Endodermal cell (in vitro differentiated cells): ENCODE results near the gene CASZ1. TPM values are rescaled to one million over a fixed set of nuclear protein-coding genes. Genes with fewer than 3 reads are reported as not detected.

ENCODE experiments used
- DNase-seq: peaks from one replicate; pipeline ENCODE4 v3.0.0-alpha.2; 2017
- H3K27ac ChIP-seq: 2 replicates; pipeline ENCODE4 v1.5.1; 2013; ENCODE audit warnings: mild to moderate bottlenecking, low read depth, low read length, moderate library complexity
- H3K27me3 ChIP-seq: 2 replicates; pipeline ENCODE4 v1.6.1; 2013; ENCODE audit warnings: mild to moderate bottlenecking, low read length, moderate library complexity; ENCODE audit not compliant: insufficient read depth, control insufficient read depth, poor library complexity, severe bottlenecking
- H3K36me3 ChIP-seq: 2 replicates; pipeline ENCODE4 v1.7.0; 2013; ENCODE audit warnings: mild to moderate bottlenecking, low read length, moderate library complexity; ENCODE audit not compliant: control insufficient read depth, insufficient read depth
- H3K4me1 ChIP-seq: one replicate; pipeline ENCODE4 v1.7.0; 2013; ENCODE audit warnings: low read length; ENCODE audit not compliant: control insufficient read depth, insufficient read depth
- H3K4me3 ChIP-seq: 2 replicates; pipeline ENCODE4 v1.5.1; 2013; ENCODE audit warnings: mild to moderate bottlenecking, low read length, moderate library complexity
- H3K9ac ChIP-seq: 2 replicates; pipeline ENCODE4 v1.6.1; 2013; ENCODE audit warnings: mild to moderate bottlenecking, low read length, moderate library complexity; ENCODE audit not compliant: poor library complexity, severe bottlenecking; ENCODE audit errors: extremely low read depth
- H3K9me3 ChIP-seq: 2 replicates; pipeline ENCODE4 v1.6.1; 2013; ENCODE audit warnings: mild to moderate bottlenecking, low read length, moderate library complexity; ENCODE audit not compliant: control insufficient read depth
- H3K27ac Mint-ChIP-seq: 2 replicates; pipeline ENCODE4 v1.8.0; 2020; ENCODE audit warnings: mixed read lengths
- H3K27me3 Mint-ChIP-seq: 2 replicates; pipeline ENCODE4 v1.8.0; 2021; ENCODE audit warnings: mild to moderate bottlenecking, mixed read lengths; ENCODE audit not compliant: insufficient read depth
- H3K36me3 Mint-ChIP-seq: 2 replicates; pipeline ENCODE4 v1.8.0; 2020; ENCODE audit warnings: low read depth, mixed read lengths
- H3K4me1 Mint-ChIP-seq: 2 replicates; pipeline ENCODE4 v1.8.0; 2020; ENCODE audit warnings: mixed read lengths
- H3K4me3 Mint-ChIP-seq: 2 replicates; pipeline ENCODE4 v1.8.0; 2020; ENCODE audit warnings: mild to moderate bottlenecking, moderate library complexity, mixed read lengths
- H3K9me3 Mint-ChIP-seq: 2 replicates; pipeline ENCODE4 v1.8.0; 2020; ENCODE audit warnings: mild to moderate bottlenecking, mixed read lengths
- WGBS, 2 experiments: methylation state at CpG; one replicate each; pipeline versions ENCODE4 v1.1.5 to v1.1.7; 2013; ENCODE audit warnings: missing lambda C conversion rate in 2 of 2, mixed read lengths in 1 of 2; ENCODE audit not compliant: insufficient coverage in 1 of 2, insufficient read length in 1 of 2; 5-methylcytosine and 5-hydroxymethylcytosine counted together
- total RNA-seq, 2 donors: library from RNA; stranded (reverse); fragmentation: NEBNext Ultra II Directional in 1 of 2; extraction: Animal tissue kit (Norgen Biotek cat#: 25700) in 1 of 2; gene quantifications; 2 replicates in 1 of 2; 3 replicates in 1 of 2; pipeline ENCODE4 v1.2.1, GENCODE V29; 2021
- TF ChIP-seq, protein P1 (sequence below): fragments of 200-600 bp; sonication (generic); conservative IDR thresholded peaks from 2 replicates; pipeline ENCODE4 v1.5.0; 2021; ENCODE audit warnings: antibody characterized with exemption, mild to moderate bottlenecking

Gene CASZ1
- total RNA-seq, 2 donors from 2014 or later: 3.5 to 5.9 TPM

DNA sequence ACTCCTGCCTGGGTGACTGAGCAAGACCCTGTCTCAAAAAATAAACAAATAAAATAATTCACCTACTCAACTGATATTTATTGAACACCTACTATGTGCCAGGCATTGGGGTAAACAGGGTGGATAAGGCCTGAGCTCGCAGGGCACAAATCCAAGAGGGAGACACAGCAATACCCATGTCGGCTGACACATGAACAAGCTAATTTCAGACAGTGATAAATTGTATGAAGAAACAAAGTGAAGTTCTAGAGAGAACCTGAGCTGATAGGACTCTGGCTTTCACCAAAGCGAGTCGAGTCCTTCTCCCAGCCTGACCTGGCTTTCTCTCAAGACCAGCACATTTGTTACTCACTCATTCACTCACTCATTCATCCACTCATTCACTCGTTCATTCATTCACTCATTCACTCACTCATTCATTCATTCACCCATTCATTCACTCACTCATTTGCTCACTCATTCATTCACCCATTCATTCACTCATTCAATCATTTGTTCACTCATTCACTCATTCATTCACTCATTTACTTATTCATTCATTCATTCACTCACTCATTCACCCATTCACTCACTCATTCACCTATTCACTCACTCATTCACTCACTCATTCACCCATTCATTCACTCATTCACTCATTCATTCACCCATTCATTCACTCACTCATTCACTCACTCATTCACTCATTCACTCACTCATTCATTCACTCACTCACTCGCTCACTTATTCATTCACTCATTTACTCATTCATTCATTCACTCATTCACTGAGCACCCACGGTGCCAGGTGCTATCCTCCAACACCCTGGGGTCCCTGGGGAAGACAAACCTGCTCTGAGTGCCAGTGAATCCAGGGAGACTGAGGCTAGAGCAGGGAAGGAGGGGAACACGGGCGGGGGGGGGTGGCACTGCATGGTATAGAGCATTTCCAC lies 37.4 kb upstream of the CASZ1 start:
- Mint-ChIP-seq H3K27ac (no peak overlapping the region), H3K4me3 (no peak overlapping the region), H3K27me3 (peaks cover 11% of the 10 kb centered on the region), H3K9me3 (no peaks in the 10 kb centered on the region), H3K4me1 (no peaks in the 10 kb centered on the region), H3K36me3 (no peaks in the 10 kb centered on the region)
- no peak overlapping the region for H3K27ac ChIP-seq
- no peak overlapping the region for H3K4me3 ChIP-seq
- H3K4me1 ChIP-seq: no peaks in the 10 kb centered on the region
- H3K27me3 ChIP-seq: no peaks in the 10 kb centered on the region
- no peaks in the 10 kb centered on the region for H3K9me3 ChIP-seq
- WGBS, 2 experiments: 80 to 81% methylated on average over 5 to 9 of the region's 9 CpGs
- TF ChIP-seq, protein P1, sequence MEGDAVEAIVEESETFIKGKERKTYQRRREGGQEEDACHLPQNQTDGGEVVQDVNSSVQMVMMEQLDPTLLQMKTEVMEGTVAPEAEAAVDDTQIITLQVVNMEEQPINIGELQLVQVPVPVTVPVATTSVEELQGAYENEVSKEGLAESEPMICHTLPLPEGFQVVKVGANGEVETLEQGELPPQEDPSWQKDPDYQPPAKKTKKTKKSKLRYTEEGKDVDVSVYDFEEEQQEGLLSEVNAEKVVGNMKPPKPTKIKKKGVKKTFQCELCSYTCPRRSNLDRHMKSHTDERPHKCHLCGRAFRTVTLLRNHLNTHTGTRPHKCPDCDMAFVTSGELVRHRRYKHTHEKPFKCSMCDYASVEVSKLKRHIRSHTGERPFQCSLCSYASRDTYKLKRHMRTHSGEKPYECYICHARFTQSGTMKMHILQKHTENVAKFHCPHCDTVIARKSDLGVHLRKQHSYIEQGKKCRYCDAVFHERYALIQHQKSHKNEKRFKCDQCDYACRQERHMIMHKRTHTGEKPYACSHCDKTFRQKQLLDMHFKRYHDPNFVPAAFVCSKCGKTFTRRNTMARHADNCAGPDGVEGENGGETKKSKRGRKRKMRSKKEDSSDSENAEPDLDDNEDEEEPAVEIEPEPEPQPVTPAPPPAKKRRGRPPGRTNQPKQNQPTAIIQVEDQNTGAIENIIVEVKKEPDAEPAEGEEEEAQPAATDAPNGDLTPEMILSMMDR: no peak
- no peaks in the 10 kb centered on the region for H3K36me3 ChIP-seq
- H3K9ac ChIP-seq: no peak overlapping the region
- DNase-seq: no peak

DNA sequence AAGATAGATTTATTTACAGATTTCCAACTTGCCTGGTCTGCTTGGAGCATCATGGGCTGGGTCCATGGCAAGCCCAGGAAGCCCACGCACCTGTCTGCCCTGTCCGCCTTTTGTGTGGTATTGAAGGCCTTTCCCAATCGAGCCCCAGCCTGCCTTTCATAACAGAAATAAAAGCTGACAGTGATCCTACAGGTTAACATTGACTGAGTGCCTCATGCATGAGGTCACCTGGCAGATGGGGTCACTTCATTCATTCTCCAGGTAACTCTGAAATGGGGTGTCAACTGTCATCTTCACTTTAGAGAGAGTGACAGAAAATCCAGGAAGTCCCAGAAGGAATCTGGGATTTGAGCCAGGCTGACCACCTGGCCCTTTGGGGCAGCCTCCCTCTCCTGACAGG lies 36.3 kb upstream of the CASZ1 start:
- Histone ChIP-seq H3K9me3 (no peaks in the 10 kb centered on the region), H3K4me1 (no peaks in the 10 kb centered on the region), H3K27me3 (no peaks in the 10 kb centered on the region), H3K9ac (no peak overlapping the region), H3K4me3 (no peak overlapping the region), H3K27ac (no peak overlapping the region), H3K36me3 (no peaks in the 10 kb centered on the region)
- H3K36me3 Mint-ChIP-seq: no peaks in the 10 kb centered on the region
- no peak overlapping the region for H3K27ac Mint-ChIP-seq
- 88 to 97% methylated on average over 3 of the region's 3 CpGs for WGBS, 2 experiments
- DNase-seq: no peak
- no peaks in the 10 kb centered on the region for H3K9me3 Mint-ChIP-seq
- H3K27me3 Mint-ChIP-seq: peaks cover 15% of the 10 kb centered on the region
- no peaks in the 10 kb centered on the region for H3K4me1 Mint-ChIP-seq
- no peak overlapping the region for H3K4me3 Mint-ChIP-seq
- TF ChIP-seq, protein P1: no peak

DNA sequence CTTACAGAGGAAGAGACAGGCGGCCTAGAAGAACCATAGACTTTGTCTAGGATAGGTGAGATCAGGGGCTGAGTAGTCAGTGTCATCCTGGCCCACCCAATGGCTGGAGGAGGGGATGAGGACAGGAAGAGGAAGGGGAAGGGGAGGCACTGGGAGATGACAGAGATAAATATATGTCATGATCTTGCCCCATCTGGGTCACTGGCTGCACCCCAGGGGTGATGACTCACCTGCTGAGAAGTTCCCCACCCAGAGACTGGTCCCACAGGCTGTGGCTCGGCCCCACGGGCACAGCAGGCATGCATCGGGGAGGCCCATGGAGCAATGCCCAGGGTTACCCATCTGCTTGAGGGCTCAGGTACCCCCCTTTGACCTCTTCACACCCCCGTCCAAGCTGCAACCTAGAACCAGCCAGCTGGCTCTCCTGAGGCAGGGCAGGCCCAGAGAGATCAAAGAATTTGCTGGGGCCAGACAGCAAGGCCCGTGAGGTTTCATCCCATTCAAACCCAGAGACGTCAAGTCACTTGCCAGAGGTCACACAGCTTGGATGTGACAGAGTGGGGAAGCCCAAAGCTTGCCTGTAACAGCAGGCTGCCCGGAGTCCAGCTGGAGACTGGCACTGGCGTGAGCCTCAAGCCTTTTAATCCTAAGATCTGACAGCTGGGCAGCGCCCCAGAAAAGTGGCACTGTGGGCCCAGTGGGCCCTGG lies 34.7 kb upstream of the CASZ1 start:
- H3K9me3 ChIP-seq: no peaks in the 10 kb centered on the region
- DNase-seq: no peak
- H3K9ac ChIP-seq: no peak overlapping the region
- Mint-ChIP-seq H3K36me3 (no peaks in the 10 kb centered on the region), H3K4me1 (no peaks in the 10 kb centered on the region), H3K27ac (no peak overlapping the region), H3K27me3 (peaks cover 15% of the 10 kb centered on the region), H3K9me3 (no peaks in the 10 kb centered on the region), H3K4me3 (no peak overlapping the region)
- H3K4me1 ChIP-seq: no peaks in the 10 kb centered on the region
- 84 to 88% methylated on average over 5 to 10 of the region's 10 CpGs for WGBS, 2 experiments
- no peak overlapping the region for H3K4me3 ChIP-seq
- H3K36me3 ChIP-seq: no peaks in the 10 kb centered on the region
- no peak overlapping the region for H3K27ac ChIP-seq
- TF ChIP-seq, protein P1: no peak
- no peaks in the 10 kb centered on the region for H3K27me3 ChIP-seq
